Activated T-cell treated with anti-CD3 and anti-CD28 coated beads for 48 hours (primary cell): ENCODE measurements around the gene NBDY.
A peak's percentile ranks its signal among the peaks of the same experiment; 100 is the strongest.
"Not testable (repeated sequence)": the region's sequence is repeated elsewhere in the genome, so short reads cannot be mapped to it uniquely, and the experiment has no call there.

Experiments used
- DNase-seq: peaks from one replicate; pipeline ENCODE4 v3.0.0-alpha.2; 2020; ENCODE audit warnings: low read depth

The NBDY gene

GRCh38 chrX:56764153-56764974 lies 35.3 kb downstream of the NBDY start:
- DNase-seq: peak; percentile 16

GRCh38 chrX:56764975-56765791 lies 36.1 kb downstream of the NBDY start:
- no peak for DNase-seq

DNA sequence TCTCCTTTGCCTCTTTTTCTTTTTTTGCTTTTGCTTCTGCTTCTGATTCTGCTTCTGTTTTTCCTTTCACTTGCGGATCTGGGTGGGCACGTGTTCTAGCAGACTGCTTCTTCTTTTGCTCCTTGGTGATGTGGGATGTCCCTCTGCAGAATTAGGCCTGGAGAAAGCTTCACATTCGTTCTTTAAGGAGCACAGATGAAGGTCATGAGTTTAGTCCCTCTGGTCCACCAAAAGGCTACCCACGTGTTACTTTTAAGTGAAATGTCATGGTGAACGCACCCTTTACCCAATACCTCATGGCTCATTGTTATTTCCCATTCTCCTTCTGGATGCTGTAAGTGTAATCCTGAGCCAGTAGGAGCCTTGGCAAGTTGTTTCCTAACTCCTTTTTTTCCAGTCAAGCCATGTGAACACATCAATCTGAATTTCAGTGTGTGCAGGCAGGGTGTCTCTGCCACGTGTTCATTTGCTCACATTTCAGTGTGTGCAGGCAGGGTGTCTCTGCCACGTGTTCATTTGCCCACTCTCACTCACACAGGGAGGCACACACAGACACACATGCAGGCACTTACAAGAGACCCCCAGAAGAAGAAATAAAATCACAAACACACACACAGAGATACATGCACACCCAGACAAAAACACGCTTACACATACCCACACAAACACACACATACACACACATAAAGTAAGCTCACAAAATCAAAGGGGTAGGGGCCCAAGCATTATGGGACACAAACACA lies 36.9 kb downstream of the NBDY start:
- no peak for DNase-seq

- DNase-seq: no peak
Measured at GRCh38 chrX:56766554-56767347, 37.7 kb downstream of the NBDY start.

DNA sequence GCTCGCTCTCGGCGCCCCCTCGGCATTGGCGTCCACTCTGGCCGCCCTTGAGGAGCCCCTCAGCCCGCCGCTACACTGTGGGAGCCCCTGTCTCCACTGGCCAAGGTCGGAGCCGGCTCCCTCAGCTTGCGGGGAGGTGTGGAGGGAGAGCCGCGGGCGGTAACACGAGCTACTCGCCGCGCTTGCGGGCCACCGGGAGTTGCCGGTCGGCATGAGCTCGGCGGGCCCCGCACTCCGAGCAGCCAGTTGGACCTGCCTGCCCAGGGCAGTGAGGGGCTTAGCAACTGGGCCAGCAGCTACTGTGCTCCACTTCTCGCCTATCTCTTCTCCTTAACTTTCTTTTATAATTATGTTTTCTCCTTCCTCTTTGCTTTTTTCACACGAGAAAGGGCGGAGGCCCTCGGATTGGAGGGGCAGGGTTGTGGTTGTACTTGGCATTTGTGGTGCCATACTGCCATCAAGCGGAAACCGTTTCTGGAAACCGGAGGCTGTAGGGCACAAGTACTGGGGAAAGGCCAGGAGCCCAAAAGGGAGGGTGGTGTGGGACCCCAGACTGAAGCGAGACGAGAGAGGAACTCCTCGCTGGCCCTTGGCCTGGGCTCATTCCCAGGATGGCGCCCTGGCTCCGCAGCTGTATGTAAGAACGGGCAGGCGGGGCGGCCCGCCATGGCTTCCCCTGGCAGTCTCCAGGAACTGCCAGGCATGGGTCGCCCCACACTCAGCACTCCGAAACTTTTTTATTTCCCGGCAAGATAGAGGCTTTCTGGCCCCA lies 38.5 kb downstream of the NBDY start:
- not testable (repeated sequence) for DNase-seq

DNA sequence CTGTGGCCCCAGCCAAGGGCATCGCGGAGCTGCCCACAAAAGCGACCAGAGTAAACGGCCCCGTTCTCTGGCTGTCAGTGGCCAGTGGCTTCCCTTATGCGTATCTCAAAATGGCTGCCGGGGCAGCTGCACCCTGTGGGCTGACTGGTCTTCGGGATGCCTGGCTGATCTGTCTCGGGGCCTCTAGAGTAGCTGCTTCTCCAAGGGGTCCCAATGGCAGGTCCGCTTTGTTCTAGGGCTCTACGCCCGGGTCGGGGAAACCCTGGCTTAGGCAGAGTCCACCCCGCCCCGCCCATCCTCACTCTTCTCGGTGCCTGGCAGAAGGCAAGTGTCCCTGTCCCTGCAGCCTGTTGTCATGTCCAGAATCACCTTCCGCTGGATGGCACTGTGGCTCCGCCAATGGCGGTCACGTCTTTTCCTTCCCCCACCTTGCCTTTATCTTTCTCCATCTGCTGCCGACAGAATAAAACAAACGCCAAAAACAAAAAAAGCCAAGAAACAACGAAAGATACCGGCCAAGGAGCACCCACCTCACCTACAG lies 39.1 kb downstream of the NBDY start:
- DNase-seq: not testable (repeated sequence)

GRCh38 chrX:56772675-56773521 lies 43.9 kb downstream of the NBDY start:
- not testable (repeated sequence) for DNase-seq

DNA sequence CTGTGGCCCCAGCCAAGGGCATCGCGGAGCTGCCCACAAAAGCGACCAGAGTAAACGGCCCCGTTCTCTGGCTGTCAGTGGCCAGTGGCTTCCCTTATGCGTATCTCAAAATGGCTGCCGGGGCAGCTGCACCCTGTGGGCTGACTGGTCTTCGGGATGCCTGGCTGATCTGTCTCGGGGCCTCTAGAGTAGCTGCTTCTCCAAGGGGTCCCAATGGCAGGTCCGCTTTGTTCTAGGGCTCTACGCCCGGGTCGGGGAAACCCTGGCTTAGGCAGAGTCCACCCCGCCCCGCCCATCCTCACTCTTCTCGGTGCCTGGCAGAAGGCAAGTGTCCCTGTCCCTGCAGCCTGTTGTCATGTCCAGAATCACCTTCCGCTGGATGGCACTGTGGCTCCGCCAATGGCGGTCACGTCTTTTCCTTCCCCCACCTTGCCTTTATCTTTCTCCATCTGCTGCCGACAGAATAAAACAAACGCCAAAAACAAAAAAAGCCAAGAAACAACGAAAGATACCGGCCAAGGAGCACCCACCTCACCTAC lies 44.5 kb downstream of the NBDY start:
- DNase-seq: not testable (repeated sequence)

GRCh38 chrX:56778099-56778923 lies 49.3 kb downstream of the NBDY start:
- DNase-seq: not testable (repeated sequence)

- not testable (repeated sequence) for DNase-seq
Measured at GRCh38 chrX:56778924-56779468, 50.0 kb downstream of the NBDY start.

GRCh38 chrX:56780681-56781649 lies 51.9 kb downstream of the NBDY start:
- DNase-seq: not testable (repeated sequence)

DNA sequence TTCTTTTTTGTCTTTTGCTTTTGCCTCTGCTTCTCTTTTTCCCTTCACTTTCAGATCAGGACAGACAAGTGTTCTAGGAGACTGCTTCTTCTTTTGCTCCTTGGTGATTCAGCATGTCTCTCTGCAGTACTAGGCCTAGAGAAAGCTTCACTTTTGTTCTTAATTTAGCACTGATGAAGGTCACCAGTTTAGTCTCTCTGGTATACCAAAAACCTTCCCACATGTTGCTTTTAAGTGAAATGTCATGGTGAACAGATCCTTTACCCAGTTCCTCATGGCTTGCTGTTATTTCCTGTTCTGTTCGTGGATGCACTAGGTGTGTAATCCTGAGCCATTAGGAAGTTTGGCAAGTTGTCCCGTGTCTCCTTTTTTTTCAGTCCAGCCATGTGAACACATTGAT lies 53.3 kb downstream of the NBDY start:
- no peak for DNase-seq

DNA sequence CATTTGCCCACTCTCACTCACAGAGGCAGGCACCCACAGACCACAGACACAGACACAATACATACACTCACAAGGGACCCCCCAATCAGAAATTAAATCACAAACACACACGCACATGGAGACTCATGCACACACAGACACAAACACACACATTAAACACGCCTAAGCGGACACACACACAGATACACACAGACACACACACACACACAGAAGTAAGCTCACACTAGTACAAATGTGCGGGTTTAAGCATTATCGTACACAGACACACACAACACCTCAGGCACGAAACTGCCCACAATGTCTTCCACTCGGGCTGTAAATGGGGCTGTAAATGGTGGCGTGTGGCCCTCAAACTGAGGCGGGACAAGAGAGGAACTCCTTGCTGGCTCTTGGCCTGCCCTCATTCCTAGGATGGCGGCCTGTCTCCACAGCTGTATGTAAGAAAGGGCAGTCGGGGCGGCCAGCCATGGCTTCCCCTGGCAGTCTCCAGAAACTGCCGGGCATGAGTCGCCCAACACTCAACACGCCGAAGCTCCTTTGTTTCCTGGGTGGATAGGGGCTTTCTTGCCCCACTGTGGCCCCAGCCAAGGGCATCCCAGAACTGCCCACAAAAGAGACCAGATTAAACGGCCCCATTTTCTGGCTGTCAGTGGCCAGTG lies 53.9 kb downstream of the NBDY start:
- DNase-seq: no peak

- DNase-seq: no peak
Measured at GRCh38 chrX:56783450-56783831, 54.4 kb downstream of the NBDY start.

GRCh38 chrX:56783996-56784620 lies 55.1 kb downstream of the NBDY start:
- DNase-seq: no peak

- no peak for DNase-seq
Measured at GRCh38 chrX:56784666-56785065, 55.6 kb downstream of the NBDY start.
